ENCODE measurements around the gene CAMSAP3. TPM values are rescaled to one million over a fixed set of nuclear protein-coding genes. Genes with fewer than 3 reads are reported as not detected.

The CAMSAP3 gene
- total RNA-seq, 1 donor from 2014 or later = 12.8 TPM

GRCh38 chr19:7607874-7608560 is 12.4 kb downstream of the CAMSAP3 start:
- Histone ChIP-seq H3K4me1 (no peaks in the 10 kb centered on the region), H3K27ac (no peak overlapping the region), H3K4me3 (no peak overlapping the region), H3K36me3 (no peaks in the 10 kb centered on the region), H3K27me3 (no peaks in the 10 kb centered on the region), H3K9me3 (no peaks in the 10 kb centered on the region)
- intact Hi-C loops (cut with DNase I) = no loop called here
- TF ChIP-seq POLR2AphosphoS5 (IDR thresholded peaks at IDR 0.05; ENCODE audit: insufficient read depth in 1 of 2, low read depth in 1 of 2) (no peak), POLR2A (IDR thresholded peaks at IDR 0.05) (no peak), CTCF (IDR thresholded peaks at IDR 0.05) (no peak)
- no peak for DNase-seq (ENCODE audit: extremely low spot score in 2 of 2)

- DNase-seq (ENCODE audit: extremely low spot score in 2 of 2) = no peak
- Histone ChIP-seq H3K27me3 (no peaks in the 10 kb centered on the region), H3K9me3 (no peaks in the 10 kb centered on the region), H3K4me3 (no peak overlapping the region), H3K4me1 (no peaks in the 10 kb centered on the region), H3K36me3 (no peaks in the 10 kb centered on the region), H3K27ac (no peak overlapping the region)
- TF ChIP-seq POLR2A (IDR thresholded peaks at IDR 0.05) (no peak), POLR2AphosphoS5 (IDR thresholded peaks at IDR 0.05; ENCODE audit: insufficient read depth in 1 of 2, low read depth in 1 of 2) (no peak), CTCF (IDR thresholded peaks at IDR 0.05) (no peak)
- intact Hi-C loops (cut with DNase I) = no loop called here
These were observed 15.0 kb downstream of the CAMSAP3 start for GRCh38 chr19:7610491-7611240.

GRCh38 chr19:7611541-7612279 is 16.0 kb downstream of the CAMSAP3 start:
- Histone ChIP-seq H3K4me1 (no peaks in the 10 kb centered on the region), H3K9me3 (no peaks in the 10 kb centered on the region), H3K27ac (no peak overlapping the region), H3K36me3 (no peaks in the 10 kb centered on the region), H3K27me3 (no peaks in the 10 kb centered on the region), H3K4me3 (no peak overlapping the region)
- DNase-seq (ENCODE audit: extremely low spot score in 2 of 2) = no peak
- TF ChIP-seq CTCF (IDR thresholded peaks at IDR 0.05) = no peak
- TF ChIP-seq POLR2A (IDR thresholded peaks at IDR 0.05) = no peak
- TF ChIP-seq POLR2AphosphoS5 (IDR thresholded peaks at IDR 0.05; ENCODE audit: insufficient read depth in 1 of 2, low read depth in 1 of 2) = no peak
- intact Hi-C loops (cut with DNase I) = no loop called here

GRCh38 chr19:7612282-7613274 is 16.9 kb downstream of the CAMSAP3 start:
- TF ChIP-seq POLR2AphosphoS5 (IDR thresholded peaks at IDR 0.05; ENCODE audit: insufficient read depth in 1 of 2, low read depth in 1 of 2) (no peak), CTCF (IDR thresholded peaks at IDR 0.05) (no peak), POLR2A (IDR thresholded peaks at IDR 0.05) (no peak)
- Histone ChIP-seq H3K27me3 (no peaks in the 10 kb centered on the region), H3K4me3 (no peak overlapping the region), H3K36me3 (peaks cover 0 to 5% of the 10 kb centered on the region in 2 donors), H3K9me3 (no peaks in the 10 kb centered on the region), H3K4me1 (no peaks in the 10 kb centered on the region), H3K27ac (no peak overlapping the region)
- no peak for DNase-seq (ENCODE audit: extremely low spot score in 2 of 2)
- intact Hi-C loops (cut with DNase I) = no loop called here
